Stomach (tissue), 9 donors: Measurements from ENCODE around the gene DDX31. TPM values are rescaled to one million over a fixed set of nuclear protein-coding genes. Genes with fewer than 3 reads are reported as not detected.

Experiments
- DNase-seq, 2 donors: peaks; one replicate each; pipeline versions ENCODE4 v3.0.0 to v3.0.0-alpha.2; 2013 to 2019
- H3K27ac ChIP-seq, 5 donors: fragments of 200-600 bp in 4 of 5; sonication (generic) in 4 of 5; one replicate each; pipeline ENCODE4 v1.5.1; 2013 to 2019; ENCODE audit warnings: mild to moderate bottlenecking in 1 of 5, moderate library complexity in 1 of 5
- H3K27me3 ChIP-seq, 3 donors: fragments of 200-600 bp; sonication (generic); one replicate each; pipeline ENCODE4 v1.5.1; 2017 to 2019; ENCODE audit warnings: mixed run types in 1 of 3
- H3K36me3 ChIP-seq, 4 donors: fragments of 200-600 bp; sonication (generic); 1 replicate in 3 of 4; 2 replicates in 1 of 4; pipeline ENCODE4 v1.5.1; 2016 to 2019
- H3K4me1 ChIP-seq, 4 donors: fragments of 200-600 bp; sonication (generic); one replicate each; pipeline ENCODE4 v1.5.1; 2016 to 2019
- H3K4me3 ChIP-seq, 4 donors: fragments of 200-600 bp; sonication (generic) in 3 of 4; one replicate each; pipeline ENCODE4 v1.5.1; 2016 to 2019; ENCODE audit warnings: mild to moderate bottlenecking in 1 of 4
- H3K9me3 ChIP-seq, 4 donors: fragments of 200-600 bp; sonication (generic); one replicate each; pipeline ENCODE4 v1.5.1; 2016 to 2019
- EP300 ChIP-seq: sonication (generic); formaldehyde crosslinking; IDR thresholded peaks from one replicate; pipeline ENCODE4 v1.6.1; 2017; ENCODE audit warnings: antibody characterized with exemption
- POLR2A ChIP-seq, 4 donors: fragments of 450-650 bp; IDR thresholded peaks; one replicate each; pipeline ENCODE4 v1.6.1; 2016; ENCODE audit warnings: antibody characterized with exemption in 4 of 4, control low read depth in 2 of 4, mild to moderate bottlenecking in 1 of 4, moderate library complexity in 1 of 4
- POLR2AphosphoS5 ChIP-seq, 3 donors: sonication (generic); formaldehyde crosslinking; IDR thresholded peaks; one replicate each; pipeline ENCODE4 v1.6.1; 2016; ENCODE audit warnings: antibody characterized with exemption in 3 of 3
- WGBS, 5 donors: extraction: QIAGEN DNeasy Blood & Tissue Kit in 3 of 5; methylation state at CpG; one replicate each; pipeline versions ENCODE4 v1.1.5 to v1.1.7; 2013 to 2018; 5-methylcytosine and 5-hydroxymethylcytosine counted together
- intact Hi-C: fragments of 100-400 bp; cut with DNase I; formaldehyde crosslinking; loops from one replicate; pipeline ENCODE4 v1.15.1; 2023; ENCODE audit warnings: low total_unique reads
- polyA plus RNA-seq, 3 donors: library from polyadenylated mRNA; stranded (reverse); fragments of 200-250 nt; gene quantifications; one replicate each; pipeline ENCODE4 v1.2.3, GENCODE V29; 2013
- total RNA-seq, 5 donors: library from RNA; depleted of rRNA; stranded (reverse); fragments of >200 nt; gene quantifications; one replicate each; pipeline versions ENCODE4 v1.1.0 to v1.2.3, GENCODE V29; 2014 to 2016
- TF ChIP-seq, protein P1 (sequence below), 7 experiments: fragments of 450-650 bp in 4 of 7; fragments of 200-600 bp in 3 of 7; sonication (generic) in 3 of 7; IDR thresholded peaks; one replicate each; pipeline ENCODE4 v1.5.1; 2016 to 2019; ENCODE audit warnings: antibody characterized with exemption in 7 of 7, control low read depth in 2 of 7, mild to moderate bottlenecking in 1 of 7
- donor health status: healthy with polysubstance abuse.
- donor health status: Bipolar disorder and iron deficiency.
- donor health status: healthy.

The DDX31 gene
- total and polyA plus RNA-seq, 8 donors, result 3.1 to 26.8 (median 5.8) TPM

DNA sequence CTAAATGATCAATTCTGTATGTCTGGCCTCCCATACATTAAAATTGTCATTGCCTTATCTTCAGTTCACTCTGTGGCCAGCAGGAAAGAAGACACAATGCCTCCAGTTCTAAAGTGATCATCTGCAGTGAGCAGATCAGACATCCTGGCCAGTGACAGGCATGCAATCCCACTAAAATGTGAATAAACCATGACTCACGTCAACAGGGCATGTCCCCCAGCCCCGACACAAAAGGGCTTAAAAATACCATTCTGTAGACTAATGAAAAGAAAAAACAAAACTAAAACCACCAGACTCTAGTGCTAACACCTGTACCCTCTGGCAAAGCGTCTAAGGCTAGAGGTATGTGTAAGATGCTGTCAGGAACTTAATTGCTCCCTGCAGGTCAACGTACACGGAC is 38.5 kb downstream of the DDX31 start:
- H3K27me3 ChIP-seq, result no peaks in the 10 kb centered on the region
- WGBS, 5 donors, result 89 to 95% (median 93%) methylated on average over 5 of the region's 5 CpGs
- intact Hi-C loops, result no loop called here
- H3K4me1 ChIP-seq, result peaks cover 0 to 5% (median 0%) of the 10 kb centered on the region in 4 donors
- H3K4me3 ChIP-seq, result no peak overlapping the region
- no peak for TF ChIP-seq POLR2AphosphoS5 (IDR thresholded peaks at IDR 0.05)
- TF ChIP-seq, protein P1, sequence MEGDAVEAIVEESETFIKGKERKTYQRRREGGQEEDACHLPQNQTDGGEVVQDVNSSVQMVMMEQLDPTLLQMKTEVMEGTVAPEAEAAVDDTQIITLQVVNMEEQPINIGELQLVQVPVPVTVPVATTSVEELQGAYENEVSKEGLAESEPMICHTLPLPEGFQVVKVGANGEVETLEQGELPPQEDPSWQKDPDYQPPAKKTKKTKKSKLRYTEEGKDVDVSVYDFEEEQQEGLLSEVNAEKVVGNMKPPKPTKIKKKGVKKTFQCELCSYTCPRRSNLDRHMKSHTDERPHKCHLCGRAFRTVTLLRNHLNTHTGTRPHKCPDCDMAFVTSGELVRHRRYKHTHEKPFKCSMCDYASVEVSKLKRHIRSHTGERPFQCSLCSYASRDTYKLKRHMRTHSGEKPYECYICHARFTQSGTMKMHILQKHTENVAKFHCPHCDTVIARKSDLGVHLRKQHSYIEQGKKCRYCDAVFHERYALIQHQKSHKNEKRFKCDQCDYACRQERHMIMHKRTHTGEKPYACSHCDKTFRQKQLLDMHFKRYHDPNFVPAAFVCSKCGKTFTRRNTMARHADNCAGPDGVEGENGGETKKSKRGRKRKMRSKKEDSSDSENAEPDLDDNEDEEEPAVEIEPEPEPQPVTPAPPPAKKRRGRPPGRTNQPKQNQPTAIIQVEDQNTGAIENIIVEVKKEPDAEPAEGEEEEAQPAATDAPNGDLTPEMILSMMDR (IDR thresholded peaks at IDR 0.05), result no peak
- H3K9me3 ChIP-seq, result no peaks in the 10 kb centered on the region
- DNase-seq, result no peak
- peaks cover 38 to 64% (median 63%) of the 10 kb centered on the region in 4 donors for H3K36me3 ChIP-seq
- no peak overlapping the region for H3K27ac ChIP-seq

DNA sequence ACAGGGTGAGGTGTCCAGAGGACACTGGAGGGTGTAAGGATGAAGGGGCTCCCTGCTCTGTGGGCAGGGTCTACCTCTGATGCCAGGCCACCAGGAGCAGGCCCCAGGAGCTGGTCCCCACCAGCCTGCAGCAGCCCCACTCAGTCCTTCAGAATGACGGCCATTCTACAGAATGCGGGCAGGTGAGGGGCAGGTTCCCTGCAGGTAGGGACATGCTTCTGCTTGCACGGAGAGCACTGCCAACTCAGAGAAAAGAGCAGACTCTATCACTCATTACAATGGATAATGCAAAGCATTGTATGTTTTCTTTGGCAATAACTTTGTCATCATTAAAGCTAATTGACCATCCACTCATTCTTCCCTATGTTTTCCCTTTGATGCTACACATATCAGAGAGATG is 39.0 kb downstream of the DDX31 start:
- H3K36me3 ChIP-seq, result peaks cover 38 to 64% (median 61%) of the 10 kb centered on the region in 4 donors
- peaks cover 0 to 5% (median 0%) of the 10 kb centered on the region in 4 donors for H3K4me1 ChIP-seq
- no peaks in the 10 kb centered on the region for H3K27me3 ChIP-seq
- H3K27ac ChIP-seq, result no peak overlapping the region
- H3K9me3 ChIP-seq, result no peaks in the 10 kb centered on the region
- DNase-seq, result no peak
- WGBS, 5 donors, result 85 to 96% (median 94%) methylated on average over 3 of the region's 3 CpGs
- intact Hi-C loops, result no loop called here
- TF ChIP-seq POLR2AphosphoS5 (IDR thresholded peaks at IDR 0.05) (no peak), POLR2A (IDR thresholded peaks at IDR 0.05) (no peak), EP300 (no peak)
- TF ChIP-seq, protein P1 (IDR thresholded peaks at IDR 0.05), result no peak
- H3K4me3 ChIP-seq, result no peak overlapping the region

DNA sequence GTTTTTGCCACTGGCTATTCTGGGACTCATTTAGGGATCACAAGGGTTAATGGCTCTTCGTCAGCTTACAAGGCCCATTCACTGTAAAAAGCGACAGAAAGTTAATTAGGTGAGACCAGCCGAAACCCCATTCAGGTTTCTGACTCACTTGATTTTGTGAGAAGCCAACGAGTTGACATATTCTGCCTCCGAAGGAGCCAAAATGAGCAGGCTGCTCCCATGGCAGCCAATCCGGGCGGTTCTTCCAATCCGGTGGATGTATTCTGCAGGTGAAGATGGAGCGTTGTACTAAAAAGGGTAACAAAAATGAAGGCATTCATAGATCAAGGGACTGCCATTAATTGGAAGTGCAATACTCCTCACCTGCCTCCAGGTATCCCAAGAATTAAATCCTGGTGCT is 39.7 kb downstream of the DDX31 start:
- H3K9me3 ChIP-seq, result no peaks in the 10 kb centered on the region
- H3K4me3 ChIP-seq, result no peak overlapping the region
- WGBS, 5 donors, result 89 to 91% (median 91%) methylated on average over 9 of the region's 9 CpGs
- peaks cover 40 to 67% (median 64%) of the 10 kb centered on the region in 4 donors for H3K36me3 ChIP-seq
- no peak for DNase-seq
- H3K27ac ChIP-seq, result no peak overlapping the region
- peaks cover 0 to 5% (median 0%) of the 10 kb centered on the region in 4 donors for H3K4me1 ChIP-seq
- TF ChIP-seq POLR2AphosphoS5 (IDR thresholded peaks at IDR 0.05) (no peak), POLR2A (IDR thresholded peaks at IDR 0.05) (no peak), EP300 (no peak)
- TF ChIP-seq, protein P1 (IDR thresholded peaks at IDR 0.05), result no peak
- intact Hi-C loops, result no loop called here
- H3K27me3 ChIP-seq, result no peaks in the 10 kb centered on the region

DNA sequence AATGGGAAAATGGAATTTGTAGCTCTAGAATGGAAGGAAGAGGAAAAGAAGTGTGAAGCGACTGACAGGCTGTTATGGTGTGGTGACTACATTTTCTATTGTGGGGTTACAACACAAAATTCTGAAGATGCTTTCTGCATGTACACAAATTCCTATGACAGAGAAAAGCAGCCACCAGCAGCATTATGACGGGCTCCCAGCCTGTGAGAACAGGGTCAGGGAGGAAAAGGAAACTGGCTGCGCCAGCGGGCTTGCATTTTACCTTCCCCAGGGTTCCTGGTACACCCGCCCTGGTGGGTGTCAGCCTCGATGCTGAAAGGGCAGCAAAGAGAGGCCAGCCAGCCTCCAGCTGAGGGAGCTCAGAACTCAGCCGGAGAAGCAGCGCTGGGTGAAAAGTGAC is 41.0 kb downstream of the DDX31 start:
- Histone ChIP-seq H3K36me3 (peaks cover 40 to 79% (median 73%) of the 10 kb centered on the region in 4 donors), H3K4me1 (peaks cover 0 to 5% (median 0%) of the 10 kb centered on the region in 4 donors), H3K27ac (no peak overlapping the region), H3K4me3 (no peak overlapping the region), H3K27me3 (no peaks in the 10 kb centered on the region), H3K9me3 (no peaks in the 10 kb centered on the region)
- TF ChIP-seq, protein P1 (IDR thresholded peaks at IDR 0.05), result no peak
- TF ChIP-seq POLR2AphosphoS5 (IDR thresholded peaks at IDR 0.05), result no peak
- no peak for TF ChIP-seq POLR2A (IDR thresholded peaks at IDR 0.05)
- TF ChIP-seq EP300, result no peak
- 90 to 97% (median 97%) methylated on average over 8 of the region's 8 CpGs for WGBS, 5 donors
- intact Hi-C loops, result no loop called here
- DNase-seq, result no peak
